HG03045 (cell line): ENCODE results near the gene ADAMTS12.

Experiments used
- ATAC-seq: cut with Tn5 transposase; IDR thresholded peaks from one replicate; pipeline ENCODE4 v1.9.1; 2021; ENCODE audit warnings: mild to moderate bottlenecking, moderate library complexity; ENCODE audit not compliant: unreplicated experiment

The ADAMTS12 gene

DNA sequence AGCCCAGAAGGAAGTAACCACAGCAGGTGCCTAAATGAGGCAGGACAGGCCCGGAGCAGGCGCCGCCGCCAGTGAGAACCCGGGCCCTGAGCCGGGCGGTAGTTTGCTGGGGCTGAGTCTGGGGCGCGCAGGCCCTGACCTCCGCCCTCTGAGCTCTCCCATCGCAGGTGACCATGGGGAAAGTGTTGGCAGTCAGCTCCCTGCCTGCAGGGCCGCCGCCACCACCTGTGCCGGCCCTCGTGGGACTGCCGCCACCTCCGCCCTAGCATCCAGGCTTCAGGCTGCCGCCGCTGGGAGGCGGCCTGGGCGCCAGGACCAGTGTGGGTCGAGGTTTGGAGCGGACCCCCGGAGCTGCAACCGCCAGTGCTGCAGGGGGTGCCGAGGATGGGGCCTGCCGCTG is 389.9 kb downstream of the ADAMTS12 start:
- no peak for ATAC-seq

DNA sequence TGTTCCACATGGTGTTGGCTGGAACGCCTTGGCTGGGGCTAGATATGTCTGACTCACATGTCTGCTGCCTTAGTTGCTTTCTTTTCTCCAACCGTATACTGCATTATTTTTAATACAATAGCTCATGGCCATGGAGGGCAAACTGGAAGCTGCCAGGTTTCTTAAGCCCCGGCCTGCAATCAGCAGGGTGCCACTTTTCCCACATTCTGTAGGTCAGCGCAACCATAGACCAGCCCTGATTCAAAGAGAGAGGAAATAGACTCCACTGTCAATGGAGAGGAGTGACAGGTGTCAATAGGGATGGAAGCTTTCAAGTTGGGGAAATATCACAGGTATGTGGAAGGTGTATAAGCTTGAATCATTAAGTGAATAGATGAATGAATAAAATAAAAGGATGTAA is 390.5 kb downstream of the ADAMTS12 start:
- no peak for ATAC-seq

DNA sequence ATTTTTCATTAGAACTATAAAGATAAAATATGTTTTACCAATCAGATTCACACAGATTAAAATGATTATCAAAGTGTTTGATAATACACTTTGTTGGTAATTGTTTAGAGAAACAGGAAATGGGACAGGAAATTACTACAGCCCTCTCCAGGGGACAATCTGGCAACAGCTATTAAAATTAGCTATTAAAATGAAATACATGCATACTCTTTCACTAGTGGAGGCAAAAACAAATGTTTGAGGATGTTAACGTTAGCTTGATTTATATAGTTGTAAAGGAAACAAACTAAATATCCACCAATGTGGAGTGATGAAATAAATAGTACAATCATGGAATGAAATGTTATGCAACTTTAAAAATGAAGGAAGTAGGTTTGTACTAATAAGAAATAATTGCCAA is 397.3 kb downstream of the ADAMTS12 start:
- no peak for ATAC-seq

DNA sequence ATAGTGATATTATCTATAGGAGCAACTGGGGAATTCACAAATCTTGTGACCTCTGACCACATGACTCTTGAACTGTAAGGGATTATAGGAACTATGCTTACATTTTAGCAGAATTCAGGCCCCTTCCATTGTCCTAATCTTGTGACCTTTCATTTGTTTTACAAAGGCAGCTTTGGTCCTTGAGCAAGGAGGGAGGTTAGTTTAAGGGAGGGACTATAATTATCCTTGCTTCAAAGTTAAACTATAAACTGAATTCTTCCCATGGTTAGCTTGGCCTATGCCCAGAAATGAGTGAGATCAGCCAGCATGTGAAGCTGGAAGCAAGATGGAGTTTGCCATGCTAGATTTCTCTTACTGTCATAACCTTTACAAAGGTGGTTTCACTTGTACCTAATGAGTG is 399.8 kb downstream of the ADAMTS12 start:
- ATAC-seq: no peak

DNA sequence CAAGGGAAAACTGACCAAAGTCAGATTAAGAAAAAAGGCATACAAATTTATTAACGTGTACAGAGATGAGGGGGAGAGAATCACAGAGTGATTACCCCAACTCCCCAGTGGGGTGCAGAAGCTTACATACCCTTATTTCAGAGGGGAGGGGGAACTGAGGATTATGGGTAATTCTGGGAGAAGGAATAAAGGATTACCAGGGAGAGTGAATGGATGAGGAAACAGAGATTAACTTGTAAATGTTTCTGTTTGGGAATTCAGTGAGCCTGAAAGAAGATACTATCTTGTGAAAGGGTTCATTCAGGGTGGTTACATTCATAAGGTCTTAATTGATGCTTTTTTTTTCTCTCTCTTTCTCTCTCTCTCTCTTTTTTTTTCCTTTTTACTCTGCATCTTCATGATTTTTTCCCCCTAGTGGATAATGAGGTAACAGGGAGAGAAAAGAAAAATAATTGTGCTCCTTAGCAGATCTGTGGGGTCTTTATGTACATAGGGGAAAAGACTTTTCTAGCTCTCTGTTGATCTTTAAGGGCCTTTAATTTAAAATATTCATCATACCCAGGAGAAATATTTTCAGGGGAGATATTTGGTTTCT is 401.6 kb downstream of the ADAMTS12 start:
- ATAC-seq: no peak

DNA sequence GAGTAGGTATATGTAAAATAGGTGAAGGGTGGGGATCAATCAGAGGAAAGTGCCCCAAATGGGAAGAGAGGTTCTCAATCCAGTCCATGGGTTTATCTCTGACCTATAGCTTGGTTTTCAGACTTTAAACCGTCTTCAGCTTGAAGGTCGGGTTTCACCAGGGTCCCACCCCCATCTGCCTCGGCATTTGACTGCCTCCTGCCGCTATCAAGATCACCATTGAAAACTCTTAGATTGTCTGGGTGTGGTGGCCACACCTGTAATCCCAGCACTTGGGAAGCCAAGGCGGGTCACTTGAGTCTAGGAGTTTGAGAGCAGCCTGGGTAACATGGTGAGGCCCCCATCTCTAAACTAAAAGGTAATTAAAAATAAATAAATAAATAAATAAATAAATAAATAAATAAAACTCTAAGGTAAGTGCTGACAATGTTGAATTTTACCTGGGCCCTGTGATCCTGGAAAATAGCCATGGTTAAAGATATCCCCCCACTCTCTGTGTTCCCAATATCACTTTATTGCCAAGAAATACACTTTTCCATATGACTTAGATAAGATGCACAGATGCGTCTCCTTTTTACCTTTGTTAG is 402.2 kb downstream of the ADAMTS12 start:
- ATAC-seq: no peak

DNA sequence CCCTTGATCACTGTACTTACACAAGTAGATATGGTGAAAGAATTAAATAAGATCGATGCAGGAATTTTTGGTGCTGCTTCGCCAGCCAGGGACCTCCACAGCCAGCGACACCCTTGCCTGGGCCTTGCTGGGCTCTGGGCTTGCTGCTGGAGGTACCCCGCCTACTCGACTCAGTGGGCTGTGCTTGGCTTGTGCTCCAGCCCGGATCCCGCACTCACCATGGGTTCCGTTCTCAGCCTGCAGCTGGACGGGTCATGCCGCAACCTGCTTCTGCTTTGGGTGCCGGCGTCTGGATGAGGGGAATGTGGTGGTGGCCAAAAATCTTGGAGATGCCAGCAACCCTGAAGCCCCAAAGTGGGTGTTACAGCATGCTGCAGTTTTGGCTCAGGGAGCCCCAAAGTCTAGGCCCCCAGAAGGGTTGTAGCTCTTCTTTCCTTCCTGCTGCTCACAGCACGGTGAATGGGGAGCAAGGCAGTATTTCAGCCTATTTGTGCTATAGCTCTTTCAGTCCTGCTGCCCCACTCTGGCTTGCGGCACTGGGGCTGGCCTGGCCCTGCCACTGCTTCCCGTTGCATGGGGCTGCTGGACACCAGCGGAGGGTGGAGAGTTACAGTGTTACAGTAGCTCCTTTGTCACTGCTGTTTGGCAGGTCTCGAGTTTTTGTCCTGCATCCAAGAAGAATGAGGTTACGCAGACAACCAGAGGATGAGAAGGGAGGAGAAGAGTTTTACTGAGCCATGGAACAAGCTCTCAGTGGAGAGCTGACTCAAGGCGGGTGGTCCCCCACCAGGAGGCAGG is 403.0 kb downstream of the ADAMTS12 start:
- ATAC-seq: no peak

DNA sequence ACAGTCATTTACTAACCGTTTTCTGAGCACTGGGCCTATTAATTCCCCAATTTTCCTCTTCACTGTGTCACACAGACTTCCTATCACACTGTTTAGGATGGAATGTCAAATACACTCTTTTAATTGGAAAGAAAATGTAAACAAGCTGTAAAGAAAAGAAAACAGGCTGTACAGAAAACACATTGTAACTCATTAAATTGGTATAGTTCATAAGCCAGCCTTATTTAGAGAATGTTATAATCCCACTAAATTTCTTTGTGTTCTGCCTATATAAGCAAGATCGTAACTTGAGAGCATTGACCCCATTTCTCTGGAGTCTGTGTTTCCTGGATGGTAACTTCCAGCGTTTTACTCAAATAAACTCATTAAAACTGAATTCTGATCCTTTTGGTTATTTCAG is 404.6 kb downstream of the ADAMTS12 start:
- no peak for ATAC-seq

DNA sequence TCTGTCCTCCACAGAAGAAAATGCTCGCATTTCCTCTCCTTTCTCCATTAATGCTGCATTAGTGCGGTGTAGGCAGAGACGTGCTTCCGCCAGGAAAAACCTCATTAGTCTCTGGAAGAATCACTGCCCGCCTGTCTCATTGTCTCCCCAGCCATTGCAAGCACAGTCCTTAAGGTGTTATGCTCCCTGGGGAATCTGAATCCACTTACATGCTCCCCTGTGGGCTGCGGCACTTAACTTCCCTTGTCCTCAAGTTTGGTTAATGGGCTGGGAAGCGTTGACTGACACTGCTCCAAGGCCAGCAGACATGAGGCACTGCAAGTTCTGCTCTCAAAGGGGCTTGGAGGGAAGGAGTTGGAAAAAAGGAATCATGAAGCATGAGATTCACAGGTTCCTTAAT is 409.5 kb downstream of the ADAMTS12 start:
- no peak for ATAC-seq

DNA sequence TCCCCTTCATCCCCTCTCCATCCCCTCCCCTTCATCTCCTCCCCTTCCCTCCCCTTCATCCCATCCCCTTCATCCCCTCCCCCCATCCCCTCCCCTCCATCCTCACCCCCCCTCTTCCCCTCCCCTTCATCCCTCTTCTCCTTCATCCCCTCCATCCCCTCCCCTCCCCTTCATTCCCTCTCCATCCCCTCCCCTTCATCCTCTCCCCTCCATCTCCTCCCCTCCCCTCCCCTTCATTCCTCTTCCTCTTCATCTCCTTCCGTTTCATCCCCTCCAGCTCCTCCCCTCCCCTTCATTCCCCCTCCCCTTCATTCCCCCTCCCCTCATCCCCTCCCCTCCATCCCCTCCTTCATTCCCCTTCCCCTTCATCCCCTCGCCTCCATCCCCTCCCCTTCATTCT is 410.9 kb downstream of the ADAMTS12 start:
- ATAC-seq: no peak

DNA sequence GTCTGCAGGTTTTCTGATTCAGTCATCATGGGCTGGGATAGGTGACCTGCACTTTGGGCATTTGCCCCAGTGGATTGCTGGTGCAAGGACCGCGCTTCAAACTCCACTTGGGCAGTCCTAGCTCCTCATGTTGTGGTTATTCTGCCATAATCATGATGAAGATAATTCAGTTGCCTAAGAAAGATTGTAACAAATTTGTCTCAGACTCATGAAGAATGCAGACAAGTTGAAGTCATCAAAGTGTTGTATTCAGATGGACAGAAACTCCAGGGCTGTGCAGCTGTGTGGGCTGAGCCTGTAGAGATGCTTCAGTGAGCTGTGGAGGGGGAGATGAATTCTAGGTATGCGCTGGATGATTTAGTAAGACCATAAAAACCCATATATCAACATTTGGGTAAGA is 412.5 kb downstream of the ADAMTS12 start:
- no peak for ATAC-seq

DNA sequence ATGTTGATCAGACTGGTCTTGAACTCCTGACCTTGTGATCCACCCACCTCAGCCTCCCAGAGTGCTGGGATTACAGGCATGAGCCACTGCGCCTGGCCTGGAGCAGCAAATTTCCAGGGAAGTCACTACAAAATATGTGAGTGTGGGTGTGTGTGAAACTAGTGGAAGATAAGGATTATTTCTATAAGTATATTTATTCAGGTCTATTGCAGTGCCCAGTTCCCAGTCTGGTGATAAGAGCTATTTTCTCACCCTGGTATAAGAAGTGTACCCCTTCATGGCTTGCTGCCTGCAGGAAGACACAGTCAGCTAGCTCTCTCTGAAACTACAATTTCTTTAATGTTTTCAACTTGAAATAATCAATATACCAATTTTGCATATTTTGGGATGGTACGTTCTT is 414.0 kb downstream of the ADAMTS12 start:
- ATAC-seq: no peak

DNA sequence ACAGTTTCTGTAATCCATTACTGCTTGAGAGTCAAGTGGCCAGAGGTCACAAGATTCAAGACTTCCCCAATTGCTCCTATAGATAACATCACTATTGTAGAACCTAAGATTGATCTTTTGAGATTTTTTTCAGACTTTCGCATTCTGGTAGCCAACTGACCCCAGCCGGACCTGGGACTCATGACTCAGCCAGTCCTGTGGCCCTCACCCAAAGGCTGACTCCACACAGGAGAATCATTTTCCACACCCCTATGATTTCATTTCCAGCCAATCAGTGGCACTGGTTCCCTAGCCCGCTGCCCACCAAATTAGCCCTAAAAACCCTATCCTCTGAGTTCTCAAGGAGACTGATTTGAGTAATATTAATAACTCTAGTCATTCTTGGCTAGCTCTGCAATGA is 414.8 kb downstream of the ADAMTS12 start:
- no peak for ATAC-seq

DNA sequence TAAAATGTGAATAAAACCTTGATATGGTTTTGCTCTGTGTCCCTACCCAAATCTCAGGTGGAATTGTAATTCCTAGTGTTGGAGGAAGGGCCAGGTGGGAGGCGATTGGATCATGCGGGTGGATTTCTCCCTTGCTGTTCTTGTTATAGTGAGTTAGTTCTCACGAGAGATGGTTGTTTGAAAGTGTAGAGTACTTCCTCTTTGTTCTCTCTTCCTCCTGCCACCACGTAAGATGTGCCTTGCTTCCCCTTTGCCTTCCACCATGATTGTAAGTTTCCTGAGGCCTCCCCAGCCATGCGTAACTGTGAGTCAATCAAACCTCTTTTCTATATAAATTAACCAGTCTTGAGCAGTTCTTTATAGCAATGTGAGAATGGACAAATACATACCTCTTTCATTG is 416.1 kb downstream of the ADAMTS12 start:
- ATAC-seq: no peak

DNA sequence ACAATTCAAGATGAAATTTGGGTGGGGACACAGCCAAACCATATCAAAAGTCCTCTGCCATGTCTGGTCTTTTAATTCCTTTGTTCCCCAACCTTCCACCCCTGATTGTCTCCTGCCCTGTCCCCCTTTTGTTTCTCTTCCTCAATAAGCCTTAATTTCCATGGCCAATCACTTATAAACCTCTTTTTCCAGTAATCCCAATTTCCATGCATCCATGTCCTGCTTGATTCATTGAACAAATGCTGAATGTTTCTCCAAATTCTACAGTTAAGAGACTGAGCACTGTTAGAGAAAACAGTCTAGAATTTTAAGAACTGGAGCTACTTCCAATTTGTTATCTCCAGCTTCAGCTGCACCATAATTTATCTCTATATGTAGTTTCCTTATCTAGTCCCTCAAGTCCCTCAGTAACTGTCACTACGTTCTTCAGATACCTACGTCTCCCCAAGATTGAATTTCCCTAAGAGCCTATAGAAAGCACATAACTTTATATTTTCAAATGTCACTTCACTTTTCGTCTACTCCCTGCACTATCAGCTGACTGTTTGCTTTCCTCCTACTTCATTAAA is 416.8 kb downstream of the ADAMTS12 start:
- no peak for ATAC-seq

DNA sequence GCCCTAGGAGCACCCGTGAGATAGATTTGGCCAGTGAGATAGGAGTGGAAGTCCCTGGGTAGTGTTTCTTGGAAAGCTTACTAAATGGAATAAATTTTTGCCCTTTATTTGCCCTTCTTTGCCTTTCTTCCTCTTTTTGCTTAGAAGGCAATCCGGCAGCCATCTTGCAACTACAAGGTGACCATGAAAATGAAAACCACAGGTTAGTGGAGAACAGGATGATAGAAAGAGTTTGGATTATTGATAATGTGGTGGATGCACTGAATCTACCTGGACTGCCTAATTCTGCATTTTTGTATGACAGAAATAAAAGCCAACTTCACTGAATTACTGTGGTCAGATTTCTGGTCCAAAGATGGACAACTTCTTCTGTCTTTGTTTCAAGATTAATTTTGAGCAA is 417.8 kb downstream of the ADAMTS12 start:
- no peak for ATAC-seq
